GM21381 (cell line): Measurements from ENCODE around the gene TRIM71.
"Not testable (repeated sequence)": the region's sequence is repeated elsewhere in the genome, so short reads cannot be mapped to it uniquely, and the experiment has no call there.

Source experiments
- ATAC-seq: cut with Tn5 transposase; IDR thresholded peaks from one replicate; pipeline ENCODE4 v1.9.1; 2021; ENCODE audit warnings: mild to moderate bottlenecking, moderate library complexity; ENCODE audit not compliant: unreplicated experiment

TRIM71 gene

DNA sequence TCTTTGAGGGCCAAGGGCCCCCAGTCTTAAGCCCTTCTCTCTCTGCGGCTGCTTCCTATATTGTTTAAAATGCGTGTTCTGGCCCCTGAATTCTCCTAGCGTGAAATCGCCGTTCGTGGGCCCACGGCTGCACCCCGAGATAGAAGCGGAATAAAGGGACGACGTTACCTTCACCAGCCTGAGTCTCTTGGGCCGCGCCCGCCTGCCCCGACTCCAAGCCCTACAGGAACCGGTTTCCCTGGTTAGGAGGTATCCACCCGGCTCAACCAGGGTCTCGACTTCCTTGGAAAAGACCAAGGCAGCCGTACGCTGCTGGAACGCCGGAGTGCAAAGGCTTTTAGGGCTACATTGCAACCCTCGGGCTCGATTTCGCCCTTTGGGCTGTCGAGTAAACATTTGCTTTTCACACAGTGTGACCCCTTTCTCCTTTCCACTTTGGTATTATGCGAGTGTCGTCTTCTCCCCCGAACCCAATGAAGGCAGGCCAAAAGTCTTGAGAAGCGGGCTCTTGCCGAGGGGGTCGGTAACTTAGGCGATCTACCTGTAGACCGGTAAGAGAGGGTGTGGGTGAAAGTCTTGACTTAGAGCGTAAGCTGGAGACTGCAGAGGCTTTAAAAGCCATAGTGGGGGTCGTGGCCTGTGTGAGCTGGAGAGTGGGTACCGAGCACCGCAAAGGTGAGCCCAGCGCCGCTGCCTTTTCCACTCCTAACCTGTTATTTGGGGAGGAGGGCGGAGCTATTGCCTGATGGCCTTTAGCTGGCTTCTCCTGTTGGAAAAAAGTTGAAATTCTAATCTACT is 2.0 kb downstream of the TRIM71 start:
- ATAC-seq: no peak

DNA sequence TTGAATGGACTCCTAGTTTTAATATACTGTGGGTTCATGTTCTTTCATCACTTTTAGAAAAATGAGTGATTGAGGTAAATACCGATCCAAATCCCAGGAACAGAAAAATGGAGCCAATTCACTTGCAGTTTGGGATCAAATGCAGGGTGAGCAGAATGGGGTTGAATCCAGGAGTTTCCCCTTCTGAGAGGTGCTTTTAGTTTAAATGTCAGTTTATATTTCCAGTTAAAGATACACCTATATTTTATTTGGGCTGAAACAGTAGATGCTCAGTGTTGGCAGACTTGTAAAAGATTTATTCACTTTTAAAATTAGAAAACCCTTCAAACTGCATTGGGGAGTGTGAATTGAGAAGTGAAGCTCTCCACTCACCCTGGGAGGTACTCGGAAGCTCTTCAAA is 2.6 kb downstream of the TRIM71 start:
- ATAC-seq: no peak

DNA sequence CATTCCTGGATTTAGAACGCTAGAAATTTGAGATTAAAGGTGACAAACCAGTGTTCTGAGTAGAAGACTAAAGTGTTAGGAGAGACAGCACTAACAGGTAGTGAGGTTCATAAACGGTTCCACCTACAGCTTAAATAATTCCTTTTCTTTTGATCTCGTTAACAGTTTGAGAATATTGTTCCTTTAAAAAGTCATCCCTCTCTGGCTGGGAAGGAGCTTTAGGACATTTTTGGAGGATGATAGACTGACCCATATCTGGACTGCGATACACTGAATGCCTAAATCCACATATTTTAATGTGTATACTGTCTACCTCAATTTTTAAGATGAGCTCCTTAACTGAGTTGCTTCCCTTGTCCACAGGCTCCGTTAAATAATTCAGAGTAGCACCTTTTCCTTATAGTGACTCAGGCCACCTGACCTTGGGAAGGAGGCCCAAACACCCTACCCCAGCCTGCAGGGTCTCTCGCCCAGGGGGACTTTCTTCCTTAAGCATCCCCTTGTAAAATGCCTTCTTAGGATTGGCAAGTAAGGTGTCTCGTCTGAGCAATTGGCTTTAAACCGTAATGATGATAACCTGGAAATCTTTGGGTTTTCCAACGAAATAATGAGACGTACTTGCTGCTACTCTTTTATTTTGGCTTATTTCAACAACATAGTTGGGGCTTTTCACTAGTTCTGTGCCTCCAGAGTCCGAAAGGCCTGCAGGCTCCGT is 3.3 kb downstream of the TRIM71 start:
- ATAC-seq: no peak

DNA sequence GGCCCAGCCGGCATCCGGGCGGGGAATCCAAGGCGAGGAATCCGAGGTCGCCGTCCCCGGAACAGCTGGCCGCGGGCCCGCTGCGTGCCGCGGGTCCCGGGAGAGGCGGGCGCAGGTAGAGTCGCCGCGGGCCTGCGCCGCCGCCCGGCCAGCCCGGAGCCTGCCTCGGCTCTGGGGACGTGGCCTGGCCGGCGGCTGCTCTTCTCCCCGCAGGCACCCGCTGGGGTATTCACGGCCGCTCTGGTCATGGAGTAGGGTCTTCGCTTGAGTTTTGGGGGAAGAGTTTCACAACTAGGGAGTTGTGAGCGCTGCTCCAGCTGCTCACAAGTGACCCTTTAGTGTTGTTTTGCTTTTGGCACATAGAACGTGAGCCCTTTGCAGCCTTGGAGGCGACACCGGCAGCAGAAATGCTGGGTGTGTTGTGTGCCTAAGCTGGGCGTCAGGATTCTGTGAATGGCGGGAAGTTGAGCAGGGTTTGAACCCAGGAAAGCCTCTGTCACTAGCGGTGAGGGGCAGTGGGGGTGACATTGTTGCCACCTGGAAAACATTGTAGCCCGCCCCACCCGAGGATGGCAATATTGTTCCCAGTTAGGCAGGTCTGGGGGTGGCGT is 4.0 kb downstream of the TRIM71 start:
- no peak for ATAC-seq

DNA sequence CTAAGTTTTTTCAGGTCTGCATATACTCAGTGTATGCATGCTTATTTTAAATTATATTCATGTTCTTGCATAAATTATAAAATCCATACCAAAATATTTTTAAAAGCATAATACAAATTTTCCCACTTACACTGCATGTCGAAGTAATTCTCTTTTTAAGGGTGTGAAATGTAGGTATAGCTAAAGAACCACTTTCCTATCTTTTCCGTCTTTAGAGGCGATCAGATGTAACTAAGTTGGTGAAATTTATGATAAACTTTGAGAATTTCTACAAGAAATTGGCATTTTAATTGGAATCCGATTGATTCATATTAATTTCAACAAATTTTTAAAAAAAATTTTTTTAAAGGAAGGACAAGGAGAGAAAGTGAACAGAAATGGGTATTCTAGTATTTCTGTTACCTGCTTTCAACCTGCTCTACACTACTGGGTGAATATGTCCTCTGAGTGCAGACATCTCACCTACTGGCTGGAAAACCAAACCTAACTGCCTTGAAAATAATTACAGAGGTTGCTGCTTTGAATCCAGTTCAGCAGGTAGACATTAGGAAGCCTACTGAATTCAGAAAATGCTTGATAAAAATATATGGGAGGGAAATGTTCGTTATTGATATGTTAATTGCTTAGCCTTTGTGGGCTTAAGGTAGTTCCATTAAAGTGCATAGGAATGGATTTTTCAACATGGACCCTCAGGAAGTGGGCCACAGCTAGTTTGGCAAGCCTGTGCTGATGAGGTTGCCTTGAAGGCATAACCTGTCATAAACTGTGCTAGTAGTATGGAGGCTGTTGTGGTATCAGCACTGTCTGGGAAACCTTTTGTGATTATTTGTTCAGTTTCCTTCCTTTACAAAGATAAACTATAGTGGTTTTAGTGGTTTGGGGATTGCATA is 5.1 kb downstream of the TRIM71 start:
- ATAC-seq: no peak

DNA sequence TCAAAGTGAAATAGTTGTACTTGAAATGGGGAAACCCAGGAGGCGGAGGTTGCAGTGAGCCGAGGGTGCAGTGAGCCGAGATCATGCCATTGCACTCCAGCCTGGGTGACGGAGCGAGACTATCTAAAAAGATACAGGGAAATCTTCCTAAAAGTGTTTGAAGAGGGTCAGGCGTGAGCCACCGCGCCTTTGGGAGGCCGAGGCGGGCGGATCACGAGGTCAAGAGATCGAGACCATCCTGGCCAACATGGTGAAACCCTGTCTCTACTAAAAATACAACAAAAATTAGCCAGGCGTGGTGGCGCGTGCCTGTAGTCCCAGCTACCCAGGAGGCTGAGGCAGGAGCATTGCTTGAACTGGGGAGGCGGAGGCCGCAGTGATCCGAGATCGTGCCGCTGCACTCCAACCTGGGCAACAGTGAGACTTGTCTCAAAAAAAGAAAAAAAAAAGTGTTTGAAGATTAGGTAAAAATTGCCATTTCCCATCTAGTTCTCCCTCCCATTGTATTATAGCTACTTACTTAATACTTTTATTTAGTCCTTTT is 5.9 kb downstream of the TRIM71 start:
- ATAC-seq: not testable (repeated sequence)

DNA sequence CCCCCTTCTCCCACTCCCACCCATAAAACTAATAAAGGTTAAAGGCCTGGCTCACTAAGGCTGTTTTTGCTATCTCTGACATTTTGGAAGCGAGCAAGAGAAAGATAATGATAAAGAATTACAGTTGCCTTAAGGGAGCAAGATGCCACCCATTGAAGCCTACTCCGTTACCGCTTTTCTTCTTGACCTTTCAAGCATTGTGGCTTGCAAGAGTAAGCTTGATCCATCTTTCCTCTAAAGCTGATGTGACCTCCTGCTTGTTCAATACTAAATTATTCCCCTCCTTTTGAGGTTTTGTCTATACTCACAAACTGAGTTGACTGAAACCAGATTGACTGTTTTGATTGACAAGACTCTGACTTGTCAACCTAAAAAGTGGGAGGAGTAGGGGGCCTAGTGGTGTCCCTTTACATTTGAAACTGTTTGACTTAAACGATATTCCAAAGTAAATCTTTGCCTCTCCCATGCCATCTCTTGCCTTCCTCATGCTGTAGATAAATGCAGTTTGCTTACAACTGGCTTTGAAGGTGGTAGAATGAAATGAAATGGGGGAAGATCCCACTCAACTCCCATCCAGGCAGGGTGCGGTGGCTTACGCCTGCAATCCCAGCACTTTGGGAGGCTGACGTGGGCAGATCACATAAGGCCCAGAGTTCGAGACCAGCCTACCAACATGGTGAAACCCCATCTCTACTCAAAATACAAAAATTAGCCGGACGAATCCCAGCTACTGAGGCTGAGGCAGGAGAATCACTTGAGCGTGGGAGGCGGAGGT is 8.0 kb downstream of the TRIM71 start:
- no peak for ATAC-seq

DNA sequence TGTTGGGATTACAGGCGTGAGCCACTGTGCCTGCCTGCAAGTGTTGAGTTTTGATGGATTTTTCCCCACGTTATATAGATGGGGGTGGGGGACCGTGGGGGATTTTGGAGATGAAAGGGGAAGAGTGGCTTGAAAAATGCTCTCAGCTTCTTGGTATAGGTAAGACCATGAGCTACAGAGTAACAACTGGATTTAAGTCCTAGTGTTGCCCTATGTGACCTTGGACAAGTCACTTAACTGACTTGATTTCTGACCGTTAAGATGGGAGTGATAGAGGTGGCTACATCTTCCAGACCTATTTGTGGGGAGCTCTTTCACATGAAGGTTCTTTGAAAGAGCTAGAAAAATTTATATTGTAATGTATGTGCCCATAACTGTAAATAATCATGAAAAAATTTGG is 13.3 kb downstream of the TRIM71 start:
- no peak for ATAC-seq

DNA sequence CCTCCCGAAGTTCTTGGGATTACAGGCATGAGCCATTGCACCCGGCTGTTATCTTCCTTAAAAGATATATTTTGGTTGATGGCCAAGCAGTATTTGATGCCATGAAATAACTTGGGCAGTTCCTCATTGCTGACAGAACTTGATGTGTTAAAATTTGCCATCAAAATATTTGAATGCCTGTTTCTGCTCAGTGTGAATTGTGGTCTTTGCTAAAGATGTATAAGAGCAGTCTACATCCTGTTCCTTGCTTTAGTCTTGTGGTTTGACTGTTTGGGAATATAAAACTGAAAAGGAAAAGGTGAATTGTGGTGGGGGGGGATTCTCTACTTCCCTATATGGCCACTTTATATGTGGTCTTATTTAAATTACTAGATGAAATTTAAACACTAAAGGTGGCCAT is 14.0 kb downstream of the TRIM71 start:
- no peak for ATAC-seq

DNA sequence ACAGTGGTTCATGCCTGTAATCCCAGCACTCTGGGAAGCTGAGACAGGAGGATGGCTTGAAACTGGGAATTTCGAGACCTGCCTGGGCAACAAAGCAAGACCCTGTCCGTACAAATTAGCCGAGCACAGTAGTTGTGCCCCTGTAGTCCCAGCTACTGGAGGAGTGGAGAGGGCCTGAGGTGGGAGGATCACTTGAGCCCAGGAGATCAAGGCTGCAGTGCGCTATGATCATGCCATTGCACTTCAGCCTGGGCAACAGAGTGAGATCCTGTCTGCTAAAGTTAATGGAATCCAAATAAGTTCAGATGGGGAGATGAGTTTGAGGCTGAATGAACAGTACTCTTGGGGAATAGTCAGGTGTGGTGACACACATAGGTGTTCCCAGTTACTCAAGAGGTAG is 14.4 kb downstream of the TRIM71 start:
- ATAC-seq: no peak

DNA sequence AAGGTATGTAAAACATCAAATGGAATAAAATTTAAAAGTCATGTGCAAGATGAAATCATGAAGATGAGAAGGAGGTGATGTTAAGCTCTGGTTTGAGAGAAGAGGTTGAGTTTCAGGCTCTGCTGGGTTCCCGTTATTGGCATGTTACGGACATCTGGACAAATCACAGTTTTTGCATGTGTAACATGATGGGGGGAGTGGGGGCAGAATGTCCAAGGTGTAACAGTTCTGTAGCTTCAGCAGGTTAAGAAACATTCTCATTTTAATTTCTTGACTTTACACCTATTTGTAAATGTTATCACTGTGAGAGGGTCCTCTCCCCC is 17.2 kb downstream of the TRIM71 start:
- no peak for ATAC-seq

DNA sequence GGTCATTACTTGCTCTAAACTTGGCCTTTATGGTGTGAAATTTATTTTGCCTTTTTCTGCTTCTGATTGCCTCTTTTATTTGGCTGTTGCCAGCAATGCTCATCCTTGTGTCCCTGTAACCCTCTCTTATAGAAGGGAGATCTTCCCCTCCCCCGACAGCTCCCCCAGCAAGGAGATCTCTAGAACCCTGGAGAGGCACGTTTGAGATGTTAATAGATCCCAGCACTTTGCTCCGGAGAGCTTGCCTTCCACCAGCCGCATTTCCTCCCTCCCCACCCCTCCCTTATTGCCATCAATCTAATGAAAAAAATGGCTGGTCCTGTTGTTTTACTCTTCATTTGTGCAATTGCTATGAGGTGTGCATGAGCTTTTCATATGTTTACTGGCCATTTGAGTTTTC is 18.2 kb downstream of the TRIM71 start:
- ATAC-seq: no peak

DNA sequence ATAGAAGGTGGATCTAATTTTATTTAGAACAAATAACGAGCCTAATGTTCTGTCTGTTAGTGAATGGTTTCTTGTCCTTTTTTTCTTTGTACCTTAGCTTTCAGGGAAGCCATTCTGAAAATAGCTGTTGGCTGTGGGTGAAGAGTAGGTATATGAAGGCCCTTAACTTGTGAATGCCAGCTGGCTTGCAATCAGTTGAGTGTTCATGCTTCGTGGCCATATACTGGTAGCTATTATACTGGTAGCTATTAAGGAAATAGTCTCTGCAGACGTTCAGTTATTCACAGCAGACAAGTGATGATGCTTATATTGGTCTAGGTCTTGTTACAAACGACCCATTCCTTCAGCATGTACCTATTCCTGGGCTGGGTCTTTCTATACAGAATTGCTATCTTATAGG is 18.8 kb downstream of the TRIM71 start:
- no peak for ATAC-seq

DNA sequence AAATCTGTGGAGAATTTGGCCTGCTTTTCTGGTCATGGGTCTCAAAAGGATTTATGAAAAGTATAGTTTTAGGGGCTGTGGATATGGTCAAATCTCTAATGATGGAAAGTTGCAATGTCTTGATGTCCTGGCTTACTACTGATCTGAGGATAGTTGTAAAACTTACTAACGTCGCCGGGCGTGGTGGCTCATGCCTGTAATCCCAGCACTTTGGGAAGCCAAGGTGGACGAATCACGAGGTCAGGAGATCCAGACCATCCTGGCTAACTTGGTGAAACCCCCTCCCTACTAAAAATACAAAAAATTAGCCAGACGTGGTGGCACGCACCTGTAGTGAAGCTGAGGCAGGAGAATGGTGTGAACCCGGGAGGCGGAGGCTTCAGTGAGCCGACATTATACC is 19.6 kb downstream of the TRIM71 start:
- ATAC-seq: no peak

DNA sequence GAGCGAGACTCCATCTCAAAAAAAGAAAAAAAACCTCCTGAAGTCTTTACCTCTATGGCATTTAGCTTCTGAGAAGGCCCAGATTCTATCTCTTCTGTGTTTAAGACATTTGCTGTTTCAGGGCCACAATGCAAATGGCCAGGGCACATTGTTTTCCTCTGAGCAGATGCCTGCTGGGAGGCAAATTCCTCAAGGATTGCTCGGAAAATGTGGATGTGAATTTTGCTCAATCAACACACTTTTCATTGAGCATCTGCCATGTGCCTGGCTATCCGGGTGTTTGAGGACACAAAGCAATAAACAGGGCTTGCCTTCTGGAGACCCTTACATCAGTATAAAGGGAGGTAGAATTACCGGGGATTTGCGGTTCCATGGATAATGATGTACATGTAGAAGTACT is 20.0 kb downstream of the TRIM71 start:
- ATAC-seq: no peak

DNA sequence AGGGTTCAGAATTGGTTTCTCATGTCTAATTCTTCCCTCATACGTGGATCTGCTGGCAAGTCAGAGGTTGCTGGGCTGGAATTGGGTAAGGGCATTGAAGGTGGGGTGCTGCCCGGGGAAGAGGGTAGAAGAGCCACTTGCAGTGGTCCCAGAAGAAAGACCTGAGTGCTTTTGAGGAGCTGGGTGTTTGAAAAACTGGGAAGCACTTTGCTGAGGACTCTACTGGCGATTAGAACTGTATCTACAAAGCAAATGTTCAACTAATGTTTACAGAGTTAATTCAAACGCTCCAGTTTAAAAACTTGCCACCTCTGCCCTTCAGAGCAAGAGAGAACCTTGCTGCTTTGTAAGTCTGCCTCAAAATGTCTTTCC is 21.9 kb downstream of the TRIM71 start:
- ATAC-seq: no peak

DNA sequence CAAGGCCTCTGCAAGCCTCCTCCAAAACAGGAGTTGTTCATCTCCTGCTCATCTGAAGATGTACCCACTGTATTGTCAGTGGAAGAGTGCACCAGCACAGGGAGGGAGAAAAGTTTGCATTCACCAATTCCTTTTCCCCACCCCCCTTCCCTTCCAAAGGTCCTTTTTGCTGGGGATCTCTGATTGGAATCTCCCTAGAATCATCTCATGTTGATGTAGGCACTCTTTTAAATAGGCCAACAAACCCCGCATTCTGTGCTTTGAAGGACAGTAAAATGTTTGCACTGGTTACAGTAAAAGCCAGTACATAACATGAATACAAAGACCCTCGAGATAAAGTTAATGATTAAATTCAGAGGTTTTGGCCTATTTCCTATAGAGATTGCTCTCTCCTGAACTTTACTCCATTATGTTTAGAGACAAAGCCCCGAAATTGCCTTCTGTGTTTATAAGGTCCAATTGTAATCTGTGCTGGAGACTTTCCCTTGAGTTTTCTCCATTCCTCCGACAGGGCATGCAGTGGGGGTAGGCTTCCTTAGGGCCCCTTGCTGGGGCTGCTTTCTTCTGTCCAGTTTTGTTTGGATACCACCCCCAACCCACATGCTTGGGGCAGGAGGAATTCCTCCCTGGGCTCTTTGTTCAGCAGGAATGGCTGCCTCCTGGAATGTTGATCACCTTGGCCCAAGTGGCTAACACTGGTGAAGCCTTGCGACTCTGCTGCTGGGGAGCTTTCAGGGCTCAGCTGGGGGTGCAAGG is 22.5 kb downstream of the TRIM71 start:
- no peak for ATAC-seq

DNA sequence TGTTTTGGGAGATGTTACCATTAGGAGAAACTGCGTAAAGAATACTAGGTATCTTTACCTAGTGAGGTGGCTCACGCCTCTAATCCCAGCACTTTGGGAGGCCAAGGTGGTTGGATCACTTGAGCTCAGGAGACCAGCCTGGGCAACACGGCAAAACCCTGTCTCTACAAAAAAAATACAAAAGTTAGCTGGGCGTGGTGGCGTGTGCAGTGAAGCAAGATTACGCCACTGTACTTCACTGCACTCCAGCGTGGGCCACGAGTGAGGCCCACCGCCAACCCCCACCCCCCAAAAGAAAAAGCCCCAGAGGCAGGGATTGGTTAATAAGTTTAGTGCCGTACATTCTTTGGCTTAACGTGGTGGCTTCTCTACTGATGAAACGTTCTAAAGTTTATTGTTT is 23.5 kb downstream of the TRIM71 start:
- no peak for ATAC-seq

DNA sequence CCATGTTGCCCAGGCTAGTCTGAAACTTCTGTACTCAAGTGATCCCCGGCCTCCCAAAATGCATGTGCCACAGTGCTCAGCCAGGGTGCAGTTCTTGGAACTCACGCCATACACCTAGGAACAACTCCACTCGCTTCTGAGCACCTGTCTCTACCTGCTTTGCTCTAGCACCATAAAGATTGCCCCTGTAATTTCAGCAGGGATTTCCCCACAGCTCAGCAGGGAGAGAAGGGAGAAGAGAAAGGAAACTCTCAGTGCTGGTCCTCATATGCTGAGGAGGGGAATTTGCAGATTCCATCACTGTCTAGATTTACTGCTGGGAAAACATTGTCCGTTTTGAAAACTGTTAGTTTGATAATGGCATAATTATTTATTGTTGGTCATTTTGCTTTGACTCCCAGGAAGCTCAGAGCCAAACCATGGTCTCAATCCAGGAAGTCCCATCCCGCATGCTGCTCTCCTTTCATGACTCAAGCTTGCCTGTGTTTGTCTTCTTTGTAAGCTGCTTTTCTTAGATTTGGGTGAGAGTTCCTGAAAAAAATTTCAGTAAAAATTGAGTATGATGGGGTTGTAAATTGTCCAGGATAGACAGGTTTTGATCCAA is 24.2 kb downstream of the TRIM71 start:
- no peak for ATAC-seq
